NCI-H524 treated with DMSO at 0.1 percent for 48 hours (cell line): ENCODE results near the gene CHCHD1.
"Not testable (repeated sequence)": the region's sequence is repeated elsewhere in the genome, so short reads cannot be mapped to it uniquely, and the experiment has no call there.

ENCODE experiments used
- DNase-seq: peaks from one replicate; lab custom pipeline; 2025; lab: John Stamatoyannopoulos, UW

CHCHD1 gene

GRCh38 chr10:73781879-73782748, at the start of gene CHCHD1:
Gene CHCHD1, plus strand, starts transcription at chr10:73782048. Its CDS starts 28 bp downstream, at chr10:73782076.
- DNase-seq = no peak

- no peak for DNase-seq
Measured at GRCh38 chr10:73732426-73732825, 49.4 kb upstream of the CHCHD1 start.

DNA sequence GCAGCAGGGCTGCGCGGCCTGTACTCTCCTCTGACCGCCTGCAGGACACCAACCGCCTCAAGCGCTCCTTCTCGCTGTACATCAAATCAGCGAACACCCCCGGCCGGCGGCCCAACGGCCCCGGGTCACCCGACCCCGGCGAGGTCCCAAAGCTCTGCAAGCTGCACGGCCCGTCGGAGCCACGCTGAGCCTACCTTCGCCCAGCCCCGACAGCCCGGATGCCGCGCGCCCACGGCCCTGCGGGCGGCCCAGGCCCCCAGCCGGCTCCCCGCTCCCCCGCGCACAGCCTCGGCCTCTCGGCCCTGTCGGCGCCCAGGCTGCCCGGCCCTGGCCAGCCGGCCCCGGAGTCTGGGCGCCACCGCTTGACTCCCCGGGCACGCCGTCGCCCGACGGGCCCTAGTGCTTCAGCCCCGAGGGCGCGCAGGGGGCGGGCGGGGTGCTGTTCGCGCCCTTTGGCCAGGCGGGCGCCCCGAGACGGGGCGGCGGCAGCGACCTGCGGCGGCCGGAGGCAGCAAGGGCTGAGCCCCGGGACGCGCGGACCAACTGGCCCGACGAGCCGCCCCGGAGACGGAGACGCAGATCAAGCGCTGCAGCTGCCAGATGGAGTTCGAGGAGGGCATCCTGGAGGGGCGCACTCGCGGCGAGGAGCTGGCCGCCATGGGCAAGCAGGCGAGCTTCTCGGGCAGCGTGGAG, 48.8 kb upstream of the CHCHD1 start:
- DNase-seq = no peak

GRCh38 chr10:73734028-73734720, 47.7 kb upstream of the CHCHD1 start:
- no peak for DNase-seq

- DNase-seq = no peak
Measured at GRCh38 chr10:73734796-73735305, 47.0 kb upstream of the CHCHD1 start.

DNA sequence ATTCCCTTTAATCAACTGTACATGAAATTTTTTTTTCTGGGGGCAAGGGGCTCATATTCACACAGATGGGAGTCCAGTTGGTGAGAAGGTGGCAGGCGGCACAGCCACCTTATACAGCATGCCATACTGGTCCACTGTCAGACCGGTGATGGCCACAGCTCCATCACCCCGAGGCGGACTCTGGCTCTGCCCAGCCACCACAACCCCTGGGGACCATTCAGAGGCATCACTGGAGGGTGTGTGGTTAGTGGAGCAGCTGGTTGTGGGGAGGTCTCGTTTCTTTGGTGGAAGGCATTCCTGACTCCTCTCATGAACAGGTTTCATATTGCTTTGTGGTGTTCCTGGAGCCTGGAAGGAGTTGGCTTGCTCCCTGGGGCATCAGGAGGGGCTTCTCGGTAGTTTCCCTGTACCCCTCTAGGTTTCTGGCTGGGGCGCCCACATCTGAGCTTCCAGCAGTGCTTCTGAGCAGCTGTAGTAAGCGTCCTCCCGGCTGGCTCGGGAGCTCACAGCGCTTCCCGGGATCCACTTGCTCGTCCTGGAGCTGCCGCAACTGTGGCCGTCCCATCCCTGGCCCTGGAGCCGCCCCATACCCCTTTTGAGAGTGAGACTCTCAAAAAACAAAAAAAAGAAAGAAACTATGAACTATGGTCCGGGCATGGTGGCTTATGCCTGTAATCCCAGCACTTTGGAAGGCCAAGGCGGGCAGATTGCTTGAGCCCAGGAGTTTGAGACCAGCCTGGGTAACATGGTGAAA, 41.2 kb upstream of the CHCHD1 start:
- not testable (repeated sequence) for DNase-seq

DNA sequence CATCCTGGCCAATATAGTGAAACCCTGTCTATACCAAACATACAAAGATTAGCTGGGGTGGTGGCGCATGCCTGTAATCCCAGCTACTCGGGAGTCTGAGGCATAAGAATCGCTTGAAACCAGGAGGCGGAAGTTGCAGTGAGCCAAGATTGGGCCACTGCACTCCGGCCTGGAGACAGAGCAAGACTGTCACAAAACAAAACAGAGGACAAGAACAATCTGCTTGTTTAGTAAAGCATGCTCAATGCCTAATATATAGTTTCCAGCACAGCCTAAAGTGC, 39.5 kb upstream of the CHCHD1 start:
- no peak for DNase-seq

DNA sequence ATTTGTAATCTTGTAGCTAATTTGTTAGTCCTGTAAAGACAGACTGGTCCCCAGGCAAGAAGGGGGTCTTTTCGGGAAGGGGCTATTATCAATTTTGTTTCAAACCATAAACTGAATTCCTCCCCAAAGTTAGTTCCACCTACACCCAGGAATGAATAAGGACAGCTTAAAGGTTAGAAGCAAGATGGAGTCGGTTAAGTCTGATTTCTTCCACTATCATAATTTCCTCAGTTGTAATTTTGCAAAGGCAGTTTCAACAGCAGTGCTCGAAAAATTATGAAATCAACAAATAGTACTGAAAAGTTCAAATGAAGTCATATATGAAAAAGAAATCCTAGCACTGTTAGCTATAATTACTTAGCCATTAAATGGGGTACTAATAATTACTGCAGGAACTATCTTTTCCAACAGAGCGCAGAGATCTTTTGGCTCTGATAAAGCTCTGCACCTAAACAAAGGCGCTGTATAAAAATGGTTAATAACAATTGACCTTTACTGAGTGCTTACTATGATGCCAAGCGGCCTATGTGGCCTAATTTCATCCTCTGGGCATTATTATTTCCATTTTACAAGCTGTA, 38.4 kb upstream of the CHCHD1 start:
- no peak for DNase-seq

DNA sequence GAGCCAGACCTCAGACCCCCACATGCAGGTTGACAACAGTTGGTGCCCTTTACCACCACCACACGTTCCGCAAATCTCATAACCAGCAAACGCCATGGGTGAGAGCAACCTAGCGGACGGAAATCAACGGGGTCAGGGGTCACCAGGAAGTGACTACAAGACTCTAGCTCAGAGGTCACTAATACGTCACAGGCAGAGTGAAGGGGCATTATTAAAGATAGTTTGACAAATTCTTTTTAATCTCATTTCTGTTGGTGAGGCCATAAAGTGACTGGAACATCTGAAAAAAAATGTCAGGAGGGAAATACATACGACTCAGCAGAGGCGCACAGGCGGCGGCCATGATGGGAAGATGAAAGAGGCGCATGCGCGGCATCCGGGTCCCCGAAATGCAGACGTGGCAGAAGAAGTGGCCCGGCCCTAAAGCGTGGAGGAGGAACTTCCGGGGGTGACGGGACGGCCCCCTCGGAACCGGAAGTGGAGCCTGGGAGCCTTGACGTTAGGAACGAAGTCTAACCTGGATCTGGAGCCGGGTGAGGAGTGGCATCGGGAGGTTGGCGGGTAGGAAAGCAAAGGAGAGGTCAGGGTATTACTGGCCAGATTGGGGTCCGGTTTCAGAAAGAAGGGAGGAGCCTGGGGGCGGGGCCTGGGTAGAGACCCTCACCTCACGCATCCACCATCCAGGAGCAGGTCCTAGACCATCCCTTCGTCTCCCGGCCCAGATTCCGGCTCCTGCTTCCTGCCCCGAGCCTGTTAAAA, 37.8 kb upstream of the CHCHD1 start, which contains the start of gene SEC24C:
TSS of gene SEC24C (plus strand) at position 468 of the 759 bp plus-strand sequence. CDS start 2,461 bp downstream, outside the sequence.
- DNase-seq = peak; percentile 35

DNA sequence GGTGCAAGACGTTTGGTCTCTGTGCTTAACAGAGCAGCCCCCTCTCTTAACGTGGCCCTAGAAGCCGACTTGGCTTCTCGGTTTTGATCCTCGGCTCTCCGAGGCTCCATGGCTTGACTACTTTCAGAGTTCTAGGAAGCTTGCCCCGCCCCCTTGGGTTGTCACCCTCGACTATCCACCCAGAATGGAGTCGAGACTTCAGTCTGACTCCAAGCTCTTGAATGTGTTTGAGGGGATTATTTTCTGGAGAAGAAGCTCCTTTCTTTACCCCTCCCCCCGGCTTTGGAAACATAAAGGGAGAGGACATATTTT, 37.2 kb upstream of the CHCHD1 start:
- DNase-seq = no peak

DNA sequence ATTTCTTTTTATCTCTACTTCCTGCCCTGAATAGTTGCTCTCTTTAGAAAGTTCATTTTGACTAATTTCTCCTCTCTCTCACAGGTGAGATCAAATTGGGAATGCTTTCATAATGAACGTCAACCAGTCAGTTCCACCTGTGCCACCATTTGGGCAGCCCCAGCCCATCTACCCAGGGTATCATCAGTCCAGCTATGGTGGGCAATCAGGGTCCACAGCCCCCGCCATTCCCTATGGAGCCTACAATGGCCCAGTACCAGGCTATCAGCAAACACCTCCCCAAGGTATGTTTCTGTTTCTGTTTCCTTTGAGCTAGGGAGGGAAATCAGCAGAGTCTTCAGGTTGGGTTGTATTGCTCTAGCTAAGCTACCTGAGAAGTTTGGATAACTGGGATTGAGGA, 35.1 kb upstream of the CHCHD1 start:
- DNase-seq = no peak

DNA sequence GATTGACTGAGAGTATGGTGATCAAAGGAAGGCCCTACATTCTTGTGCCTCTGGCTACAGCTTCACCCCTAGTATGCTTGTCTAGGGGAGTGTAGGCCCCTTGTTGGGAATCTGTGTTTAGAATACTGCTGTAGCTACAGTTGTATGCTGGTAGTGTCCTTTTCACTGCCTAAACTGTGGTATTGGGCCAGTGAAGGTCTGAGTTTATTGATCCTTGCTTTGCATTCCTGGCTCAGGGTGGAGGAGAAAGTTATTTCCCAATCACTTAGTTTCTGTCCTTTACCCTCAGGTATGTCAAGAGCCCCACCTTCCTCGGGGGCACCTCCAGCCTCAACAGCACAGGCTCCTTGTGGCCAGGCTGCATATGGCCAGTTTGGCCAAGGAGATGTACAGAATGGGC, 31.0 kb upstream of the CHCHD1 start:
- no peak for DNase-seq

GRCh38 chr10:73756183-73756582, 25.7 kb upstream of the CHCHD1 start:
- DNase-seq = no peak

GRCh38 chr10:73758704-73759511, 22.9 kb upstream of the CHCHD1 start:
- DNase-seq = no peak

- DNase-seq = no peak
Measured at GRCh38 chr10:73759512-73760115, 22.2 kb upstream of the CHCHD1 start.

GRCh38 chr10:73761781-73762180, 20.1 kb upstream of the CHCHD1 start:
- DNase-seq = no peak

DNA sequence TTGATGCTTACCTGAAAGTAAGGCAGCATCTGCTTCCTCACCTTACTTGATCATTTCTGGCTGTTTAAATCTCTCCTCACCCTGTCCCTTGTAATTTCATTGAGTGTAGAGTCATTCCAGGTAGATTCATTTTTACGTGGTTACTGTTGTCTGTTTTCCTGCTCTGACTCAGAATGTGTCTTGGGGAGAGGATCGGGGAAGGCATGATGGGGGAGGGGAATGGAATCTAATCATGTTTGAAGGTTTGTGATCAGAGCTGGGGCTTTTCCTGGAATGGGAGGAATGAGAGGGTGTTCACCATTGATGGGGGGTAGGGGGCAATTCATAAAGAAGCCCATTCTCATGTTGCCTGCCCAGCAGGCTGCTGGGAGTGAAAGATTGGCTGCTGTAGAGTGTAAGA, 18.9 kb upstream of the CHCHD1 start:
- DNase-seq = no peak

DNA sequence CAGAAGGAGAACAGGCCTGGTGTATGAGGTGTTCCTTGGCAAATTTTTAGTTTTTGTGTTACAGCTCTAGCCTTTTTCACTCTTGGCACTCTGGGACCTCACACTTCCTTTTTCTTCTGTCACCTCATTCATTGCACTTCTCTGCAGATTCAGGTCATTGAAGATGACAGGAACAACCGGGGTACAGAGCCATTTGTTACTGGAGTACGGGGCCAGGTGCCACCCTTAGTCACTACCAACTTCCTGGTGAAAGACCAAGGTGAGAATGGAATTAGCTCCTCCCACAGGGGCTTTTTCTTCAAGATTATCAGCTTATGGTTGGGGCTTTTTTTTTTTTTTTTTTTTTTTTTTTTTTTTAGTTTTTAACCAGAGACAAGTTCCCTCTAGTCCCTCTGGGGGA, 18.5 kb upstream of the CHCHD1 start:
- DNase-seq = no peak

DNA sequence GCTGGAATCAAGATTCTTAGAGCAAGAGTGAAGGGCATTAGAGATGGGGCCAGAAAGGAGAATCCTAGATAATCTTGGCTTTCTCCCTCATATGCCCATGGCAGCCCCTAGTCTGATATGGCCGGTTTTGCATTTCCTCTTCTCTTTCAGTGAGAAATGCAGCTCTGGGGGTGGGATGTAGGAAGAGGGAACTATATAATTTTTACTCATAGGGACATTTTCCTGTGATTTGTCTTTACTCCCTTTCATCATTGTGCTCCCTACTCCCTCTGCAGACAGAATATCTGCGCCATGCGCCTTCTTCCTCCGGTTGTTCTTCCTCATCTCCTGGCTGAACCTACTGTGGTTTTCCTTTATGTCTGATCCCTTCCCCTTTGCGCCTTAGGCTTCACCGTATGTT, 16.8 kb upstream of the CHCHD1 start:
- DNase-seq = no peak

DNA sequence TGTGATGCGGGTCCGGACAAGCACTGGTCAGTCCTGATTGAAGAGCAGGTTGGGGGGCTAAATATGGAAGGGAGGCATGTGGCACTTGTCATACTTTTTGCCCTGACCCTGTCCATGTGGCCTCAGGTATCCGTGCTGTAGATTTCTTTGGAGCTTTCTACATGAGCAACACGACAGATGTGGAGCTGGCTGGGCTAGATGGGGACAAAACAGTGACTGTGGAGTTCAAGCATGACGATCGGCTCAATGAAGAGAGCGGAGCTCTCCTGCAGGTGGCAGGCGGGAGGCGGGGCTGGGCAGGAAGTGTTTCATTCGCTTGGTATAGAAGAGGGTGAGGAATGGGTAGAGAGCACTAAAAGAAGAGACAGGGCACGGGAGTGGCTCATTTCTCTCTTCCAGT, 13.0 kb upstream of the CHCHD1 start:
- no peak for DNase-seq
